Endothelial cell of umbilical vein (primary cell): Measurements from ENCODE around the gene CIDEA. TPM values are rescaled to one million over a fixed set of nuclear protein-coding genes. Genes with fewer than 3 reads are reported as not detected.

Experiments
- BruUV-seq: library from RNA; stranded (reverse); fragments of 400-500 nt; replicated peaks from 2 replicates; lab custom pipeline; 2021; lab: Mats Ljungman, UMichigan
- CTCF ChIA-PET: fragments of 300-600, 350-600 bp; sonication (Branson Sonifier 250); formaldehyde crosslinking; loops from one replicate; lab custom pipeline; 2021; ENCODE audit warnings: antibody characterized with exemption, inconsistent platforms; lab: Charles Lee
- POLR2A ChIA-PET: fragments of 300-600, 350-600 bp; sonication (Branson Sonifier 250); formaldehyde crosslinking; loops from one replicate; lab custom pipeline; 2021; ENCODE audit warnings: antibody characterized with exemption, inconsistent platforms; lab: Charles Lee
- DNase-seq: peaks from one replicate; pipeline ENCODE4 v3.0.0-alpha.2; 2011; ENCODE audit warnings: low read depth, low spot score
- FAIRE-seq: peaks from 2 replicates; lab custom pipeline; 2011; peaks lifted over from hg19 to GRCh38; lab: Jason Lieb, UNC
- H2AFZ ChIP-seq: 2 replicates; pipeline ENCODE4 v1.6.0; 2012; ENCODE audit warnings: low read depth, low read length, control low read depth, inconsistent platforms
- H3K27ac ChIP-seq: 2 replicates; pipeline ENCODE4 v1.5.1; 2011; ENCODE audit warnings: low read depth, mild to moderate bottlenecking, control low read depth, low read length, moderate library complexity; ENCODE audit not compliant: insufficient read depth
- H3K27me3 ChIP-seq, 2 experiments: 2 replicates each; pipeline versions ENCODE4 v1.6.0 to v1.6.1; 2011; ENCODE audit warnings: low read length in 2 of 2, mixed read lengths in 1 of 2; ENCODE audit not compliant: control insufficient read depth in 2 of 2, insufficient read depth in 2 of 2
- H3K36me3 ChIP-seq, 2 experiments: 2 replicates in 1 of 2; 3 replicates in 1 of 2; pipeline ENCODE4 v1.5.1; 2011; ENCODE audit warnings: low read length in 2 of 2, mild to moderate bottlenecking in 1 of 2, moderate library complexity in 1 of 2; ENCODE audit not compliant: control insufficient read depth in 2 of 2, insufficient read depth in 2 of 2; ENCODE audit errors: extremely low read depth in 1 of 2
- H3K4me1 ChIP-seq: 3 replicates; pipeline ENCODE4 v1.5.1; 2011; ENCODE audit warnings: mild to moderate bottlenecking, low read length; ENCODE audit not compliant: control insufficient read depth, insufficient read depth; ENCODE audit errors: extremely low read depth
- H3K4me2 ChIP-seq: 2 replicates; pipeline ENCODE4 v1.6.1; 2011; ENCODE audit warnings: low read length, control low read depth, mixed read lengths; ENCODE audit not compliant: insufficient read depth
- H3K4me3 ChIP-seq, 3 experiments: fragments of 200-600 bp in 1 of 3; sonication (generic), shearing (Covaris generic) in 1 of 3; replicated peaks in 1 of 3; 2 replicates each; pipeline ENCODE4 v1.5.1; 2011 to 2016; ENCODE audit warnings: control low read depth in 3 of 3, low read length in 3 of 3, mild to moderate bottlenecking in 2 of 3, inconsistent platforms in 1 of 3, low read depth in 1 of 3, moderate library complexity in 1 of 3; ENCODE audit not compliant: insufficient read depth in 1 of 3
- H3K79me2 ChIP-seq: 2 replicates; pipeline ENCODE4 v1.6.0; 2012; ENCODE audit warnings: low read length, inconsistent platforms; ENCODE audit not compliant: control insufficient read depth, insufficient read depth
- H3K9ac ChIP-seq: replicated peaks from 2 replicates; pipeline ENCODE3; 2011; ENCODE audit warnings: low read length, control low read depth; ENCODE audit not compliant: insufficient read depth; ENCODE audit errors: extremely low read depth
- H3K9me1 ChIP-seq: replicated peaks from 3 replicates; pipeline ENCODE4 v1.6.0; 2011; ENCODE audit warnings: mild to moderate bottlenecking, low read length; ENCODE audit not compliant: control insufficient read depth, insufficient read depth; ENCODE audit errors: extremely low read depth
- H3K9me3 ChIP-seq: replicated peaks from 2 replicates; pipeline ENCODE4 v1.5.1; 2012; ENCODE audit warnings: low read length, inconsistent platforms; ENCODE audit not compliant: control insufficient read depth, insufficient read depth
- H4K20me1 ChIP-seq: replicated peaks from 2 replicates; pipeline ENCODE3; 2011; ENCODE audit warnings: mild to moderate bottlenecking, low read length; ENCODE audit not compliant: control insufficient read depth, insufficient read depth; ENCODE audit errors: extremely low read depth
- EZH2 ChIP-seq: IDR thresholded peaks from 2 replicates; pipeline ENCODE4 v1.6.1; 2012; ENCODE audit warnings: borderline replicate concordance, low read depth, mild to moderate bottlenecking, moderate library complexity, low read length, inconsistent platforms; ENCODE audit not compliant: severe bottlenecking
- FOS ChIP-seq: IDR thresholded peaks from 2 replicates; pipeline ENCODE4 v1.6.1; 2011; ENCODE audit warnings: mild to moderate bottlenecking, low read length, moderate library complexity, borderline replicate concordance; ENCODE audit not compliant: insufficient read depth
- GATA2 ChIP-seq: IDR thresholded peaks from 2 replicates; pipeline ENCODE4 v1.7.0; 2011; ENCODE audit warnings: low read depth, mild to moderate bottlenecking, moderate library complexity, mixed read lengths, low read length; ENCODE audit not compliant: insufficient read length, insufficient read depth
- JUN ChIP-seq: IDR thresholded peaks from 2 replicates; pipeline ENCODE4 v1.6.1; 2011; ENCODE audit warnings: borderline replicate concordance, low read depth; ENCODE audit not compliant: insufficient read length, insufficient read depth
- MYC ChIP-seq: IDR thresholded peaks from one replicate; pipeline ENCODE4 v1.6.1; 2011; ENCODE audit warnings: mild to moderate bottlenecking, low read depth, low read length
- POLR2A ChIP-seq: IDR thresholded peaks from 2 replicates; pipeline ENCODE4 v1.6.1; 2012; ENCODE audit warnings: low read depth, mild to moderate bottlenecking, control low read depth, low read length
- POLR2AphosphoS5 ChIP-seq: IDR thresholded peaks from 2 replicates; pipeline ENCODE4 v1.6.1; 2012; ENCODE audit warnings: low read depth, mild to moderate bottlenecking, control low read depth, low read length, moderate library complexity; ENCODE audit not compliant: insufficient read depth
- dilution Hi-C: fragments of 300-500 bp; cut with MboI; formaldehyde crosslinking; loops from one replicate; pipeline ENCODE4 v1.15.0; 2019; ENCODE audit warnings: low sequenced_read_pairs; ENCODE audit not compliant: extremely low pct_ligation_motif_present
- intact Hi-C: fragments of 100-400 bp; cut with micrococcal nuclease; formaldehyde crosslinking; loops from one replicate; pipeline ENCODE4 v1.10.0; 2022
- polyA plus RNA-seq, 4 experiments: library from polyadenylated mRNA; depleted of rRNA in 3 of 4; stranded (reverse) in 3 of 4; unstranded in 1 of 4; fragments of >200 nt; gene quantifications; 2 replicates each; pipeline versions ENCODE4 v1.2.1 to v1.2.3, GENCODE V29; 2011 to 2012; ENCODE audit warnings: missing spikeins in 1 of 4
- total RNA-seq: library from RNA; stranded (reverse); gene quantifications from 2 replicates; pipeline ENCODE4 v1.2.3, GENCODE V29; 2021
- TF ChIP-seq, protein P1 (sequence below), 2 donors: IDR thresholded peaks; 1 replicate in 1 of 2; 2 replicates in 1 of 2; pipeline ENCODE4 v1.5.1; 2011; ENCODE audit warnings: low read length in 2 of 2, mild to moderate bottlenecking in 2 of 2, moderate library complexity in 2 of 2, control low read depth in 1 of 2, inconsistent platforms in 1 of 2, low read depth in 1 of 2; ENCODE audit not compliant: insufficient read depth in 1 of 2; ENCODE audit errors: extremely low read depth in 1 of 2
- TF ChIP-seq, protein P2 (sequence below): IDR thresholded peaks from 2 replicates; pipeline ENCODE4 v1.6.1; 2011; ENCODE audit not compliant: insufficient read depth, insufficient read length

The CIDEA gene
- total and polyA plus RNA-seq, 2 donors (not counting 3 experiments of a cell fraction or from before 2014, with no cell fraction given): 0.42 TPM; not detected in 1

- Histone ChIP-seq H3K9me1 (no peaks in the 10 kb centered on the region), H3K9me3 (no peaks in the 10 kb centered on the region), H3K27me3 (no peaks in the 10 kb centered on the region), H3K4me3 (no peak overlapping the region), H3K36me3 (peaks cover 17 to 39% of the 10 kb centered on the region in 2 experiments), H3K4me2 (peak overlapping the region; percentile 32), H2AFZ (no peak overlapping the region), H3K9ac (no peak overlapping the region), H3K4me1 (peaks cover 38% of the 10 kb centered on the region), H3K79me2 (peaks cover 95% of the 10 kb centered on the region), H4K20me1 (peaks cover 8% of the 10 kb centered on the region), H3K27ac (no peak overlapping the region)
- ChIA-PET POLR2A (interaction anchor here (0.6 to 1.3 kb wide), 2 partner anchors 65 to 98 kb away, joined by 3 to 4 read pairs; no protein-coding TSS in a partner anchor), CTCF (interaction anchor here (1.6 to 4.0 kb wide), 6 partner anchors 15 to 66 kb away, joined by 4 to 45 read pairs (median 8); no protein-coding TSS in a partner anchor)
- no TSS peak for BruUV-seq
- dilution Hi-C loops: no loop called here
- DNase-seq (no peak), FAIRE-seq (no peak)
- TF ChIP-seq, protein P1, sequence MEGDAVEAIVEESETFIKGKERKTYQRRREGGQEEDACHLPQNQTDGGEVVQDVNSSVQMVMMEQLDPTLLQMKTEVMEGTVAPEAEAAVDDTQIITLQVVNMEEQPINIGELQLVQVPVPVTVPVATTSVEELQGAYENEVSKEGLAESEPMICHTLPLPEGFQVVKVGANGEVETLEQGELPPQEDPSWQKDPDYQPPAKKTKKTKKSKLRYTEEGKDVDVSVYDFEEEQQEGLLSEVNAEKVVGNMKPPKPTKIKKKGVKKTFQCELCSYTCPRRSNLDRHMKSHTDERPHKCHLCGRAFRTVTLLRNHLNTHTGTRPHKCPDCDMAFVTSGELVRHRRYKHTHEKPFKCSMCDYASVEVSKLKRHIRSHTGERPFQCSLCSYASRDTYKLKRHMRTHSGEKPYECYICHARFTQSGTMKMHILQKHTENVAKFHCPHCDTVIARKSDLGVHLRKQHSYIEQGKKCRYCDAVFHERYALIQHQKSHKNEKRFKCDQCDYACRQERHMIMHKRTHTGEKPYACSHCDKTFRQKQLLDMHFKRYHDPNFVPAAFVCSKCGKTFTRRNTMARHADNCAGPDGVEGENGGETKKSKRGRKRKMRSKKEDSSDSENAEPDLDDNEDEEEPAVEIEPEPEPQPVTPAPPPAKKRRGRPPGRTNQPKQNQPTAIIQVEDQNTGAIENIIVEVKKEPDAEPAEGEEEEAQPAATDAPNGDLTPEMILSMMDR (IDR thresholded peaks at IDR 0.05; ENCODE audit: extremely low read depth in 1 of 2, insufficient read depth in 1 of 2, low read depth in 1 of 2, low read length in 2 of 2): no peak
- TF ChIP-seq POLR2A (no peak), EZH2 (no peak), JUN (no peak), POLR2AphosphoS5 (no peak), FOS (no peak), MYC (no peak), GATA2 (no peak)
- TF ChIP-seq, protein P2, sequence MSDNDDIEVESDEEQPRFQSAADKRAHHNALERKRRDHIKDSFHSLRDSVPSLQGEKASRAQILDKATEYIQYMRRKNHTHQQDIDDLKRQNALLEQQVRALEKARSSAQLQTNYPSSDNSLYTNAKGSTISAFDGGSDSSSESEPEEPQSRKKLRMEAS: no peak
- intact Hi-C loops: no loop called here
Measured at GRCh38 chr18:12312976-12313375, 58.8 kb downstream of the CIDEA start.
